Upper lobe of left lung (tissue), 6 donors: ENCODE data around the gene SNTG2. TPM values are rescaled to one million over a fixed set of nuclear protein-coding genes. Genes with fewer than 3 reads are reported as not detected.

Source experiments
- ATAC-seq, 2 donors: fragments of 200-7000 bp; cut with Tn5 transposase; one replicate each; pipeline ENCODE4 v1.9.1; 2022; ENCODE audit warnings: mild to moderate bottlenecking in 2 of 2, moderate library complexity in 2 of 2; ENCODE audit not compliant: low FRiP score in 2 of 2
- DNase-seq, 2 donors: peaks; one replicate each; pipeline ENCODE4 v3.0.0-alpha.2; 2019 to 2020
- H3K27ac ChIP-seq, 4 donors: fragments of 200-600 bp; sonication (generic); one replicate each; pipeline ENCODE4 v1.5.1; 2016 to 2019
- H3K27me3 ChIP-seq, 4 donors: fragments of 200-600 bp; sonication (generic); one replicate each; pipeline ENCODE4 v1.5.1; 2017 to 2019
- H3K36me3 ChIP-seq, 4 donors: fragments of 200-600 bp; sonication (generic); one replicate each; pipeline ENCODE4 v1.5.1; 2016 to 2019
- H3K4me1 ChIP-seq, 4 donors: fragments of 200-600 bp; sonication (generic); one replicate each; pipeline ENCODE4 v1.5.1; 2018 to 2019
- H3K4me3 ChIP-seq, 4 donors: fragments of 200-600 bp; sonication (generic); one replicate each; pipeline ENCODE4 v1.5.1; 2017 to 2019; ENCODE audit warnings: mild to moderate bottlenecking in 2 of 4, moderate library complexity in 1 of 4
- H3K9me3 ChIP-seq, 4 donors: fragments of 200-600 bp; sonication (generic); one replicate each; pipeline ENCODE4 v1.5.1; 2018 to 2019
- CTCF ChIP-seq, 6 experiments: fragments of 450-650 bp in 4 of 6; fragments of 200-600 bp in 2 of 6; sonication (generic) in 2 of 6; IDR thresholded peaks; one replicate each; pipeline ENCODE4 v1.5.1; 2016 to 2019; ENCODE audit warnings: antibody characterized with exemption in 6 of 6
- EP300 ChIP-seq, 4 donors: sonication (generic); formaldehyde crosslinking; IDR thresholded peaks; one replicate each; pipeline ENCODE4 v1.5.1; 2017; ENCODE audit warnings: antibody characterized with exemption in 4 of 4, control low read depth in 2 of 4
- POLR2A ChIP-seq, 4 donors: fragments of 450-650 bp; IDR thresholded peaks; one replicate each; pipeline ENCODE4 v1.5.1; 2016 to 2017; ENCODE audit warnings: antibody characterized with exemption in 4 of 4, mild to moderate bottlenecking in 2 of 4
- POLR2AphosphoS5 ChIP-seq, 2 donors: sonication (generic); formaldehyde crosslinking; IDR thresholded peaks; one replicate each; pipeline ENCODE4 v1.5.1; 2017; ENCODE audit warnings: antibody characterized with exemption in 2 of 2
- WGBS, 2 donors: methylation state at CpG; one replicate each; pipeline ENCODE4 v1.1.5; 2017 to 2018; 5-methylcytosine and 5-hydroxymethylcytosine counted together
- total RNA-seq, 6 donors: library from RNA; depleted of rRNA in 4 of 6; stranded (reverse); fragments of >200 nt in 4 of 6; gene quantifications; one replicate each; pipeline versions ENCODE4 v1.1.0 to v1.2.1, GENCODE V29; 2016 to 2021
- donor health status: DM: no; HTN: no; CAD: no; lungs with moderate emphysema.
- donor health status: DM: no; HTN: yes; CAD: no; lungs with severe emphysema.

SNTG2 gene
- total RNA-seq, 6 donors from 2014 or later = 1.1 to 13.6 (median 3.0) TPM

DNA sequence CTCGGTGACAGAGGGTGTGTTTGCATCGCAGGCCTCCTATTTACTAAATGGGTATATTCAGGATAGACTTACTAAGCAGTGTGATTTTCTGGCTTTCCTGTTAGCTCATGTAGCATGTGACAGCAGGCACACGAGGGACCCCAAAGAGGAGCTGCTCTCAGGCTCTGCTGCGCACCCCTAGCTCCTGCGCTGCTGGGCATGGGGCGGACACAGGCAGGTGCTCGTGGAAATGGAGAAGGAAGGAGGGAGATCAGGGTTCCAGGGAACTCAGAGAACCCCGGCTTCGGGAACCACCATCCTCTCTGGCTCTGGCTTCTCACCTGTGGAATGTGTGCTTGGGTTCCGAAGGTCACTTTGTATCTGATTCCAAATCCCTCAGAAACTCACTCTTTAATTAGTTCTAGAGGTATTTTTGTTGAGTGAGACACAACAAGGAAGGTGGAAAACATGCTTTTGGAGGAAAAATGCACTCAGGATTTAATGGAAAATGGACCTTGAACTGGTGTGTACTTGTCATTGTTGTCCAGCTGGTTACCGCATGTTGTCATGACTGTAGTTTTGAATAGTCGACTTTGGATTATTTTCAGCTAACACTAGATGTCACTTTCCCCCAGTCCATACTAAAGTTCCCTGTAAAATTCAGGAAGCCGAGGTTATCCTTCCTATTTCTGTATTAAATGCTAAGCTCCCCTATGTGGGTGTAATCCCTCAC is 3.5 kb downstream of the SNTG2 start:
- no peak for ATAC-seq
- TF ChIP-seq POLR2A (IDR thresholded peaks at IDR 0.05) (no peak), CTCF (IDR thresholded peaks at IDR 0.05) (peak in 1 of 6 experiments; percentile 8)
- DNase-seq = no peak
- no peaks in the 10 kb centered on the region for H3K36me3 ChIP-seq
- H3K9me3 ChIP-seq = no peaks in the 10 kb centered on the region
- H3K27me3 ChIP-seq = peaks cover 0 to 19% (median 11%) of the 10 kb centered on the region in 4 donors
- H3K27ac ChIP-seq = no peak overlapping the region
- WGBS, 2 donors = 65 to 68% methylated on average over 13 of the region's 13 CpGs
- H3K4me3 ChIP-seq = no peak overlapping the region
- peaks cover 11 to 21% (median 16%) of the 10 kb centered on the region in 4 donors for H3K4me1 ChIP-seq

DNA sequence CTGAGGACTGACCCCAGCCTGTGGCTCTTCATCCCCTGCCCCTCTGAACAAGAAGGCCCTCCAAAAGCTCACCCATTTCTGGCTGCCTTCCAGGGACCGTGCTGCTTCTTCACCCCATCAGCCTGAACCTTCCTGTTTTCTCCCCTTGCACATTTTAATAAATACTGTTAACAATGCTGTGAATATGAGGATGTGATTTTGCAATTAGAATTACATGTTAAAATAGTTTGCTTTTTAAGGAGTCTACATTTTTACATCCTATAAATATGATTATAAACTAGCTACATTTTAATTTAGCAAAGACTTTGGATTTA is 4.0 kb downstream of the SNTG2 start:
- H3K4me1 ChIP-seq = peaks cover 6 to 17% (median 14%) of the 10 kb centered on the region in 4 donors
- ATAC-seq (no peak), DNase-seq (no peak)
- no peak overlapping the region for H3K4me3 ChIP-seq
- H3K27ac ChIP-seq = no peak overlapping the region
- H3K9me3 ChIP-seq = no peaks in the 10 kb centered on the region
- TF ChIP-seq CTCF (IDR thresholded peaks at IDR 0.05) = no peak
- no peak for TF ChIP-seq POLR2A (IDR thresholded peaks at IDR 0.05)
- no peak for TF ChIP-seq POLR2AphosphoS5 (IDR thresholded peaks at IDR 0.05)
- TF ChIP-seq EP300 (IDR thresholded peaks at IDR 0.05) = no peak
- H3K36me3 ChIP-seq = no peaks in the 10 kb centered on the region
- H3K27me3 ChIP-seq = peaks cover 0 to 18% (median 11%) of the 10 kb centered on the region in 4 donors
- 28 to 29% methylated on average over 1 of the region's 1 CpG for WGBS, 2 donors

GRCh38 chr2:955829-956731 is 5.4 kb downstream of the SNTG2 start:
- peaks cover 0 to 6% (median 2%) of the 10 kb centered on the region in 4 donors for H3K27me3 ChIP-seq
- H3K4me1 ChIP-seq = peaks cover 0 to 3% (median 3%) of the 10 kb centered on the region in 4 donors
- H3K27ac ChIP-seq = no peak overlapping the region
- H3K9me3 ChIP-seq = no peaks in the 10 kb centered on the region
- TF ChIP-seq EP300 (IDR thresholded peaks at IDR 0.05) (no peak), CTCF (IDR thresholded peaks at IDR 0.05) (no peak), POLR2AphosphoS5 (IDR thresholded peaks at IDR 0.05) (no peak), POLR2A (IDR thresholded peaks at IDR 0.05) (no peak)
- H3K4me3 ChIP-seq = no peak overlapping the region
- WGBS, 2 donors = 84 to 87% methylated on average over 12 to 20 of the region's 33 CpGs
- peak in 1 of 2 donors; percentile 13 for ATAC-seq
- no peaks in the 10 kb centered on the region for H3K36me3 ChIP-seq
- DNase-seq = peak in 1 of 2 donors; percentile 71

- ATAC-seq (no peak), DNase-seq (no peak)
- Histone ChIP-seq H3K27ac (no peak overlapping the region), H3K36me3 (no peaks in the 10 kb centered on the region), H3K4me3 (no peak overlapping the region), H3K27me3 (no peaks in the 10 kb centered on the region), H3K4me1 (no peaks in the 10 kb centered on the region), H3K9me3 (no peaks in the 10 kb centered on the region)
- WGBS, 2 donors = 73 to 93% methylated on average over 10 of the region's 10 CpGs
- no peak for TF ChIP-seq POLR2AphosphoS5 (IDR thresholded peaks at IDR 0.05)
- no peak for TF ChIP-seq EP300 (IDR thresholded peaks at IDR 0.05)
- TF ChIP-seq POLR2A (IDR thresholded peaks at IDR 0.05) = no peak
- TF ChIP-seq CTCF (IDR thresholded peaks at IDR 0.05) = no peak
Observed at GRCh38 chr2:959457-959856, 8.8 kb downstream of the SNTG2 start.
